Measurements from ENCODE around the gene USP15. TPM values are rescaled to one million over a fixed set of nuclear protein-coding genes. Genes with fewer than 3 reads are reported as not detected.

The USP15 gene
- polyA plus RNA-seq, 1 experiment: 21.9 TPM

DNA sequence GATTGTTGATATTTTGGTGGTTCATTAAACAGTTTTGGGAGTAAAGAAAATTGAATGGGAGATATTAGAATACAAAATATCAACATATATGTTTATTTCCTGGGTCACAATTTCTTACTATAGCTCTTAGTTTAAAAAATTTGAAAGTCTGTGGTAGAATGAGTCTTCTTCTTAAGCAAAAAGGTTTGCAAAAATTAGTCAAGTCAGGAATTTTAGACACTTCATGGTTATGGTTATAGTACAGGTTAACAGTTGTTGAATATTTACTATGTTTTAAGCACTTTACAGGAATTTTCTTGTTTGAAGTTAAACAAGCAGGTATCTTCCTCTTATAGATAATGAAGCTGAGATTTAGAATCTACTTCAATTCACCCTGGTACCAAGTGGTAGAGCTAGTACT lies 56.8 kb downstream of the USP15 start:
- no peak for DNase-seq (ENCODE audit: low read depth)
- TF ChIP-seq, protein P1, sequence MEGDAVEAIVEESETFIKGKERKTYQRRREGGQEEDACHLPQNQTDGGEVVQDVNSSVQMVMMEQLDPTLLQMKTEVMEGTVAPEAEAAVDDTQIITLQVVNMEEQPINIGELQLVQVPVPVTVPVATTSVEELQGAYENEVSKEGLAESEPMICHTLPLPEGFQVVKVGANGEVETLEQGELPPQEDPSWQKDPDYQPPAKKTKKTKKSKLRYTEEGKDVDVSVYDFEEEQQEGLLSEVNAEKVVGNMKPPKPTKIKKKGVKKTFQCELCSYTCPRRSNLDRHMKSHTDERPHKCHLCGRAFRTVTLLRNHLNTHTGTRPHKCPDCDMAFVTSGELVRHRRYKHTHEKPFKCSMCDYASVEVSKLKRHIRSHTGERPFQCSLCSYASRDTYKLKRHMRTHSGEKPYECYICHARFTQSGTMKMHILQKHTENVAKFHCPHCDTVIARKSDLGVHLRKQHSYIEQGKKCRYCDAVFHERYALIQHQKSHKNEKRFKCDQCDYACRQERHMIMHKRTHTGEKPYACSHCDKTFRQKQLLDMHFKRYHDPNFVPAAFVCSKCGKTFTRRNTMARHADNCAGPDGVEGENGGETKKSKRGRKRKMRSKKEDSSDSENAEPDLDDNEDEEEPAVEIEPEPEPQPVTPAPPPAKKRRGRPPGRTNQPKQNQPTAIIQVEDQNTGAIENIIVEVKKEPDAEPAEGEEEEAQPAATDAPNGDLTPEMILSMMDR (IDR thresholded peaks at IDR 0.05; ENCODE audit: insufficient read depth, low read depth, low read length): no peak
- H3K27me3 ChIP-seq (ENCODE audit: control insufficient read depth, insufficient read depth, low read length): no peaks in the 10 kb centered on the region
- no peaks in the 10 kb centered on the region for H3K36me3 ChIP-seq (ENCODE audit: control insufficient read depth, insufficient read depth, low read length)
- POLR2A ChIA-PET: no interaction called here
- no peak overlapping the region for H3K4me3 ChIP-seq (ENCODE audit: low read depth, low read length)
- CTCF ChIA-PET: no interaction called here

DNA sequence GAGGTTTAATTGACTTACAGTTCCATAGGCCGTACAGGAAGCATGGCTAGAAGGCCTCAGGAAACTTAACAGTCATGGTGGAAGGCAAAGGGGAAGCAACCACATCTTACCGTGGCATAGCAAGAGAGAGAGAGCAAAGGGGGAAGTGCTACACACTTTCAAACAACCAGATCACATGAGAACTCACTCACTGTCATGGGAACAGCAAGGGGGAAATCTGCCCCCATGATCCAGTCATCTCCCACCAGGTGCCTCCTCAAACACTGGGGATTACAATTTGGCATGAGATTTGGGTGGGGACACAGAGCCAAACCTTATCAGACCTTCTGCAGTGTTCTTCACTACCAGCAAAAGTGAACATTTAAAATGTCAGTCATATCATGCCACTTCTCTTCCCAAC lies 58.9 kb downstream of the USP15 start:
- ChIA-PET POLR2A (no interaction called here), CTCF (no interaction called here)
- TF ChIP-seq, protein P1 (IDR thresholded peaks at IDR 0.05; ENCODE audit: insufficient read depth, low read depth, low read length): no peak
- Histone ChIP-seq H3K27me3 (ENCODE audit: control insufficient read depth, insufficient read depth, low read length) (no peaks in the 10 kb centered on the region), H3K36me3 (ENCODE audit: control insufficient read depth, insufficient read depth, low read length) (peaks cover 1% of the 10 kb centered on the region; the same call in 1 of the 2 replicates), H3K4me3 (ENCODE audit: low read depth, low read length) (no peak overlapping the region)
- DNase-seq (ENCODE audit: low read depth): no peak

DNA sequence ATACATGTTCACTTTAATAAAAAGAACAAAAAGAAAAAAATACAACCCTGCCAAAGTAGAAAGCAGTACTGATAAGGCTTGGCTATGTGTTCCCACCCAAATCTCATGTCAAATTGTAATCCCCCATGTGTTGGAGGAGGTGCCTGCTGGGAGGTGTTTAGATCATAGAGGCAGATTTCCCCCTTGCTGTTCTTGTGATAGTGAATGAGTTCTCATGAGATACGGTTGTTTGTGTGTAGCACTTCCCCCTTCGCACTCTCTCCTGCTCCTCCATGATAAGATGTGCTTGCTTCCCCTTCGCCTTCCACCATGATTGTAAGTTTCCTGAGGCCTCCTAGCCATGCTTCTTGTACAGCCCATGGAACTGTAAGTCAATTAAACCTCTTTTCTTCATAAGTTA lies 59.9 kb downstream of the USP15 start:
- Histone ChIP-seq H3K27me3 (ENCODE audit: control insufficient read depth, insufficient read depth, low read length) (no peaks in the 10 kb centered on the region), H3K36me3 (ENCODE audit: control insufficient read depth, insufficient read depth, low read length) (peaks cover 1% of the 10 kb centered on the region; the same call in 1 of the 2 replicates), H3K4me3 (ENCODE audit: low read depth, low read length) (no peak overlapping the region)
- DNase-seq (ENCODE audit: low read depth): no peak
- CTCF ChIA-PET: no interaction called here
- POLR2A ChIA-PET: no interaction called here
- TF ChIP-seq, protein P1 (IDR thresholded peaks at IDR 0.05; ENCODE audit: insufficient read depth, low read depth, low read length): no peak

DNA sequence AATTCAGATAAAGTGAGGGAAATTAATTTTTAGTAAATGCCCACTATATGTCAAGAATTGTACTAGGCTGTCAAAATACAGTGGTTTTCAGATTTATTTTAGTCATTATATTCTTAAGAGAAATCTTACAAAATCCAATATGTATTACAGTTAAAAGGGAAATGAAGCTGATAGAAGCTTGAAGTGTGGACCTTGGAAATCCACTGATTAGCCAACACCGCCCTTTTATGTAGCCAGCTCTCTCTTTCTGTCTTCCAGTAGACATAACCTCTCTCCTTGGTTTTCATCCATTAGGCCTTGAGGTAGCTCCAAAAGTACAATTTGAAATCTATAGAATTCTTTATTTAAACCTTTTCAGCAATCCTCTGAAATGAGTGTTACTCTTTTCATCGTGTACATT lies 63.2 kb downstream of the USP15 start:
- Histone ChIP-seq H3K36me3 (ENCODE audit: control insufficient read depth, insufficient read depth, low read length) (peaks cover 1% of the 10 kb centered on the region; the same call in 1 of the 2 replicates), H3K27me3 (ENCODE audit: control insufficient read depth, insufficient read depth, low read length) (no peaks in the 10 kb centered on the region), H3K4me3 (ENCODE audit: low read depth, low read length) (no peak overlapping the region)
- POLR2A ChIA-PET: no interaction called here
- TF ChIP-seq, protein P1 (IDR thresholded peaks at IDR 0.05; ENCODE audit: insufficient read depth, low read depth, low read length): no peak
- no peak for DNase-seq (ENCODE audit: low read depth)
- CTCF ChIA-PET: no interaction called here

DNA sequence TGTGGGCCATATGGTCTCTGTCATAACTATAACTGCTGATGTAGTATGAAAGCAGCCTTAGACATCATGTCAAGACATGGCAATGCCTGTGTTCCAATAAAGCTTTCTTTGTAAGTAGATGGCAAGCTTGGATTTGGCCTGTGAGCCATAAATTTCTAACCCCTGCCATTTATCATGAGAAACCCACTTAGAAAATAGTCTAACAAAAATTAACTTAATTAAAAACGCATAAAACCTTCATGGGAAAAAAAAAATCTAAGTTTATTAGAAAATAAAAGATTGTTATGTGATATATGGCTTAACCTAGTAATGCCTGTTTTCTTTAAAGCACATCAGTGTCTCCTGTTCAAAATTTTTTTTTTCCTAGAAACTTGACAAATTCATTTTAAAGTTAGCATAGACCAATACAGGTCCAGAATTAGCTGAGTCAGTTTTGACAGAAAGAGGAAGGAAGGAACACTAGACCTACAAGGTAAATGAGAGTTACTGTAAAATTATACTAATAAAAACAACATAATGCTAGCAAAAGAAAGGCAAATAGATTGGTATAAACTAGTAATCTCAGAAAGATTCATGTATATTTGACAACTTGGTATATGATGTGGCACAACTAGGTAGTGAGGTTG lies 68.2 kb downstream of the USP15 start:
- TF ChIP-seq, protein P1 (IDR thresholded peaks at IDR 0.05; ENCODE audit: insufficient read depth, low read depth, low read length): no peak
- Histone ChIP-seq H3K36me3 (ENCODE audit: control insufficient read depth, insufficient read depth, low read length) (no peaks in the 10 kb centered on the region), H3K27me3 (ENCODE audit: control insufficient read depth, insufficient read depth, low read length) (no peaks in the 10 kb centered on the region), H3K4me3 (ENCODE audit: low read depth, low read length) (no peak overlapping the region)
- no peak for DNase-seq (ENCODE audit: low read depth)
- POLR2A ChIA-PET: no interaction called here
- CTCF ChIA-PET: no interaction called here
